GM18909 (cell line): ENCODE results near the gene PATL1.
A peak's percentile ranks its signal among the peaks of the same experiment; 100 is the strongest.
"Not testable (repeated sequence)": the region's sequence is repeated elsewhere in the genome, so short reads cannot be mapped to it uniquely, and the experiment has no call there.

Source experiments
- ATAC-seq: cut with Tn5 transposase; IDR thresholded peaks from one replicate; pipeline ENCODE4 v1.9.1; 2021; ENCODE audit warnings: mild to moderate bottlenecking; ENCODE audit not compliant: unreplicated experiment, poor library complexity

The PATL1 gene

DNA sequence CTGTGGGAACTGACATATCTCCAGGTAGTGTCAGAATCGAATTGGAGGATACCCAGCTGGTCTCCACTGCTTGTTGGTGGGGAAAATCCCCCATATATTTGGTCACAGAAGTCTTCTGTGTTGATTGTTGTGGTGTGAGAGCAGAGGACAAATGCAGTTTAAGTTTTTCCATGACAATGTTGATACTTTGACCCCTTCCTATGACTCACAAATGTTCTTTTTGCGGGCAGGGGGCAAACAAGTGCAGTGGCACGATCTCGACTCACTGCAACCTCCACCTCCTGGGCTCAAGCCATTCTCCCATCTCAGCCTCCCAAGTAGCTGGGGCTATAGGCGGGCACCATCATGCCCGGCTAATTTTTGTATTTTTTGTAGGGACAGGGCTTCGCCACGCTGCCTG lies 7.4 kb upstream of the PATL1 start:
- ATAC-seq: no peak

DNA sequence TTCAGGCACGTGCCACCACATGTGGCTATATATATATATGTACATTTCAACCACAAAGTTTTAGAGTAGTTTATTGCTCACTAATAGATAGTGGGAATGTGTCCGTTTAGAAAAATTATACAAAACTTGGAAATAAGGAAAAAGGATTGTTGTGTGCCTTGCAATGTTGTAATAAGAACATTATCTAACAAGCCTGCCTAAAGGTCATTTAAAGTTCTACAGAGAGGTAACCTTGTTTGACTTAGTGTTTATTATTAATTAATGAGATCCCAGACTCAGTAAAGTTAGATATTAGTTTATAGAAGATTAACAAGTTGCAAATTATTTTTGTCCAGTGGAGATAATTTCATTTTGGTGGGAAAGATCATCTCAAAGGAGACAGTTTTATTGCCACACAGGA lies 5.5 kb upstream of the PATL1 start:
- no peak for ATAC-seq

GRCh38 chr11:59673291-59673690 lies 4.5 kb upstream of the PATL1 start:
- ATAC-seq: no peak

GRCh38 chr11:59671471-59671870 lies 2.6 kb upstream of the PATL1 start:
- no peak for ATAC-seq

DNA sequence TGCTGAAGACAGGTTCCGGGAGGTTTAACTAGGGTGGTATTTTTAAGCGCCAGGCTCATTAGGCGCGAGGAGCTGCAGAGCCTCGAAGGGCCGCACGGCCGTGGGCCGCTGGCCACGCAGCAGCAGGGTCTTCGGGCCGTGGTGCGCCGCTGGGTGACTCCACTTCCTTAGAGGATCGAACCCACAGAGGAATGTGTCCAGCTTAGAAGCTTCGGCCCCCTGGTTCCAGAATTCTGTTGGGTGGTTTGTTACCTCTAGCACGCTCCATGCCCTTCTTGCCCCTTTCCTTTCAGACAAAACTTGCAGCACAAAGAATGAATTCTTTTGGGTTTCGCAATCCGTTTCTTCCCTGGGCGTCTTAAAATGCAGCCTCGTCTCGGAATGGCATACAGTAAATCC lies 773 bp upstream of the PATL1 start:
- no peak for ATAC-seq

GRCh38 chr11:59668188-59668949 lies 468 bp downstream of the PATL1 start:
- ATAC-seq: peak; percentile 35

DNA sequence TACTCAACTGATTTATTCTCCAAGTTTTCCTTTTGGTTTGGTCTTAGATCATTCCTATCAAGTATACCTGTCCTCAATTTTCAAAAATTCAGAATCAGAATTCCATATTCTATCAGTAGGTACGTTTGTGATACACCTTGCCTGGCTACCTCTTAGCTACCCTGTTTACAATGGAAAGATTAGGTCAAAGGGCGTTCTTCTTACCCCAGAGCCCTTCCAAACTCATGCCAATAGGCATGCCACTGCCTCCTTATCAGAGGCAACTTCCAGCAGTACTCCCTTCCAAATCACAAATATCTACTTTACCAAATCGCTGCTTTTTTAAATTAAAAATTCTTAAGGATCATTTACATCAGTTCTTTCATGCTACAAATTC lies 1.0 kb downstream of the PATL1 start:
- ATAC-seq: no peak

DNA sequence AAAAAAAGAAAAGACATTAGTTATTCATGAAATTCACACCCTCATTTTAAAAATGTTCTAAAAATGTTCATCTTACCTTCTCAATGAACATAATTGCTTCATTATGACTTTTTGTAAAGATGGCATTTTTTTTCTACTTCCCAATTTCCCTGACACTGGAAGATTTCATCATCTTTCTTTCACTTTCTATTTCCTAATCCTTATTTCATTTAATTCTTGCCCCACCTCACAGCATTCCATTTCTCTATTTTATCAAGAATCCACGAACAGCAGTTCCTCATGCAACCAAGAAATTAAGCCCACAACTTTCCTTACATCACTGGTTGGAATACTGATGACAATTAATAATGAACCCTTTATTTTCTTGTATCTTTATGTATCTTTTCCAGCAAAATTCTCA lies 1.9 kb downstream of the PATL1 start:
- ATAC-seq: no peak

- ATAC-seq: no peak
Measured at GRCh38 chr11:59660621-59661020, 8.2 kb downstream of the PATL1 start.

GRCh38 chr11:59659981-59660380 lies 8.9 kb downstream of the PATL1 start:
- no peak for ATAC-seq

DNA sequence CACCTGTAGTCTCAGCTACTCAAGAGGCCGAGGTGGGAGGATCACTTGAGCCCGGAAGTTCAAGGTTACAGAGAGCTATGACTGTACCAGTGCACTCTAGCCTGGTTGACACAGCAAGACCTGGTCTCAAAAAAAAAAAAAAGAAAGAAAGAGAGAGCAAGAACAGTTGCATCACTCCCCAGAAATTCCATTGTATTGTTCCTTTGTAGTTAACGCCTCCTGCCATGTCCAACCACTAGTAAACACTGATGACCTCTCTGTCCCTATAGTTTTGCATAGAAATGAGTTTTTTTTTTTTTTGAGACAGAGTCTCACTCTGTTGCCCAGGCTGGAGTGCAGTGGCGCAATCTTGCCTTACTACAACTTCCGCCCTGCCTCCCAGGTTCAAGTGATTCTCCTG lies 10.8 kb downstream of the PATL1 start:
- no peak for ATAC-seq

DNA sequence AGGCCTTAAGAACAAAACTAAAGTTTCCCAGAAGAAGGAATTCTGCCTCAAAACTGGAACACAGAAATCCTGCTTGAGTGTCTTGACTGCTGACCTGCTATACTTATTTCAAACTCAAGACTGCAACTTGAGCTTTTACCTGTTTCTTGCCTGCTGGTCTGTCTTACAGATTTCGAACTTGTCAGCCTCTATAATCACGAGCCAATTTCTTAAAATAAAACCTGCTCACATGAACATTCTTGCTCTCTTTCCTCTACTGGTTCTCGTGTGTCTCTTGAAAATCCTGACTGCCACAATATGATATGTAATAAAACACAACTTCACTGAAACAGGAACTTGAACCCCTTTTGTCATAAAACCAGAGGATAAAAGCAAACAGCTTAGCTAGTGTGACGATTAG lies 13.9 kb downstream of the PATL1 start:
- ATAC-seq: no peak

DNA sequence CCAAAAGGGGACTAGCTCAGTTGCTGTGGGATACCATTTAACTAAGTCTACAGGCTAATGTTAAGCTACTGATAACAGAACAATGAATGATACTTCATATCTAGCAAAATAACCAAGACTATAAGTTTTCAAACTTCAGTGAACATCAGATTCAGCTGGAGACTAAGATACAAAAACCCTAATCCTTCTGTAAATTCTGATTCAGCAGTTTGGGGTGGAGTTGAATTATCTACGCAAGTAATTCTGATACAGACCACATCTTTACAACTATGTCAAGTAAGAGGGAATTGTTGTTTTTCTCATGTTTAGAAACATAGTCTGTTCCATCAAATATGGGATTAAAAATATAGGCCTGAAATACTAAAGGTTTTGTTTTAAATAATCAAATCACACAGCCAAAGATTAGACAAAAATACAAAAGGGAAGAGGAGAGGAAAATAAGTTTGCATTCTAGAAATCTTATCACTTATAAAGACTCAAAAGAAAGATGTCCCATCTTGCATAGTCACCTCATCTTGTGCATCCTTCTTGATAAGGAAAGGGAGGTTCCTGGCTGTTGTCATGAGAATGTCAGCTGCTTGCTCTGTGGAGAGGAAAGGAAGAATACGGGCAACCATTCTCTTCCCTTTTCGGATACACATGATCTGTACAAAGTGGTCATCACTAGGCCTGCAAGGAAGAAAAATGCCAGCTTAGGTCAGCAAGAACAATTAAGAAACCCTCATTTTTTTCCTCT lies 21.4 kb downstream of the PATL1 start:
- no peak for ATAC-seq

- no peak for ATAC-seq
Measured at GRCh38 chr11:59644528-59644927, 24.3 kb downstream of the PATL1 start.

GRCh38 chr11:59643390-59643789 lies 25.4 kb downstream of the PATL1 start:
- ATAC-seq: no peak

GRCh38 chr11:59641156-59641555 lies 27.7 kb downstream of the PATL1 start:
- ATAC-seq: no peak

GRCh38 chr11:59630493-59630892 lies 38.3 kb downstream of the PATL1 start:
- no peak for ATAC-seq

DNA sequence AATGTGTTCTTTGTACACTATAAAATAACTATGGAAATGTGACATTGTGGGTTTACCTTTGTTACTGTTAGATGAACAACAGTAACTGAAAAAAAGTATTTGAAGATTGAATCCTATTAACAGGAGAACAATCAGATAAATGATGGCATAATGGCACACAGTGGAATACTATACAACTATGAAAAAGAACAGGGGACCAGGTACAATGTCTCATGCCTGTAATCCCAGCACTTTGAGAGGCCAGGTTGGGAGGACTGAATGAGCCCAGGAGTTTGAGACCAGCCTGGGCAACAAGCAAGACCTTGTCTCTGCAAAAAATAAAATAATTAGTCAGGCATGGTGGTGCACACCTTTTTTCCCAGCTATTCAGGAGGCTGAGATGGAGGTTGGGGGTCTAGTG lies 38.8 kb downstream of the PATL1 start:
- ATAC-seq: no peak

GRCh38 chr11:59626969-59627368 lies 41.9 kb downstream of the PATL1 start:
- not testable (repeated sequence) for ATAC-seq

DNA sequence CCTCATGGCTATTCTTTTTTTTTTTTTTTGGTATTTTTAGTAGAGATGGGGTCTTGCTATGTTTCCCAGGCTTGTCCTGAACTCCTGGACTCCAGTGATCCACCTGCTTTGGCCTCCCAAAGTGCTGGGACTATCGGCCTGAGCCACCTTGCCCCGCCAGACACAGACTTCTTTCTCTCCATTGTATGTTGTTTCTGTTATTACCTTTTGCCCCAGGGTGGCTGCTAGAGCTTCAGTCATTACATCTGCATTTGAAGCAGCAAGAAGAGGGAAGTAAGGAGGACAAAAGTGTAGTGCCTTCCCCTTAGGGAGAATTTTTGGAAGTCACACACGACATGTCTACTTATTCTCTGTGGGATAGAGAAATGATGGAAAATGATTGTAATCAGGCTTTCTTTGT lies 43.1 kb downstream of the PATL1 start:
- no peak for ATAC-seq

GRCh38 chr11:59617876-59618275 lies 51.0 kb downstream of the PATL1 start:
- no peak for ATAC-seq

GRCh38 chr11:59616396-59616982 lies 52.3 kb downstream of the PATL1 start:
- ATAC-seq: no peak
